ENCODE results near the gene CAVIN4. TPM values are rescaled to one million over a fixed set of nuclear protein-coding genes. Genes with fewer than 3 reads are reported as not detected.

The CAVIN4 gene
- total and polyA plus RNA-seq, 2 of the 13 experiments (the other 11 are each of a cell fraction or from before 2014, with no cell fraction given): 0.54 to 1.00 TPM

- no peak for ATAC-seq
- Histone ChIP-seq H3K79me2 (ENCODE audit: insufficient read depth, low read length) (no peaks in the 10 kb centered on the region), H3K9ac (ENCODE audit: insufficient read depth, low read depth, low read length) (no peak overlapping the region), H3K9me3 (ENCODE audit: low read length) (no peaks in the 10 kb centered on the region), H3K36me3 (replicated peaks in 1 of 2; ENCODE audit: control insufficient read depth in 1 of 2, insufficient read depth in 2 of 2, low read length in 2 of 2) (no peaks in the 10 kb centered on the region), H2AFZ (ENCODE audit: low read length) (no peak overlapping the region), H3K27me3 (ENCODE audit: control insufficient read depth in 1 of 2, insufficient read depth in 2 of 2, low read length in 2 of 2) (no peaks in the 10 kb centered on the region; a peak in 1 of 5 replicates), H4K20me1 (ENCODE audit: insufficient read depth, low read length) (no peaks in the 10 kb centered on the region), H3K4me3 (replicated peaks in 1 of 3; ENCODE audit: insufficient read depth in 1 of 3, low read depth in 2 of 3, low read length in 3 of 3) (no peak overlapping the region), H3K4me1 (ENCODE audit: insufficient read depth, low read length) (peaks cover 15% of the 10 kb centered on the region), H3K27ac (ENCODE audit: extremely low read length, insufficient read depth, low read length) (no peak overlapping the region), H3K4me2 (ENCODE audit: low read depth, low read length) (no peak overlapping the region)
- no peak for DNase-seq (ENCODE audit: low spot score)
- intact Hi-C loops (cut with micrococcal nuclease; ENCODE audit: unreplicated experiment): no loop called here
- CTCF ChIA-PET (ENCODE audit: low intra/inter-chr PET ratio, low total read pairs): no interaction called here
- WGBS (ENCODE audit: low lambda C conversion rate): 56% methylated on average over 4 of the region's 4 CpGs
- no TSS peak for BruUV-seq (replicated peaks)
- POLR2A ChIA-PET: no interaction called here
- in situ Hi-C loops (cut with HindIII; ENCODE audit: extremely low pct_ligation_motif_present, low pct_unique_long_range_greater_than_20kb): no loop called here
- no peak for FAIRE-seq
- TF ChIP-seq ZNF513 (CRISPR knock-in tag; conservative IDR thresholded peaks at IDR 0.05) (no peak), MXD3 (CRISPR knock-in tag; IDR thresholded peaks at IDR 0.05) (no peak), HNF1B (CRISPR knock-in tag; IDR thresholded peaks at IDR 0.05) (no peak), ESRRA (CRISPR knock-in tag; IDR thresholded peaks at IDR 0.05; ENCODE audit: low read depth) (no peak), SATB2 (CRISPR knock-in tag; IDR thresholded peaks at IDR 0.05) (no peak), MEF2D (CRISPR knock-in tag; IDR thresholded peaks at IDR 0.05) (no peak), NFATC3 (CRISPR knock-in tag; IDR thresholded peaks at IDR 0.05) (no peak), ZNF10 (CRISPR knock-in tag; IDR thresholded peaks at IDR 0.05; ENCODE audit: borderline replicate concordance, low read depth) (no peak), NONO (IDR thresholded peaks at IDR 0.05) (no peak), NONO (CRISPR knock-in tag; conservative IDR thresholded peaks at IDR 0.05) (no peak), MAX (IDR thresholded peaks at IDR 0.05) (no peak), AKNA (CRISPR knock-in tag; IDR thresholded peaks at IDR 0.05; ENCODE audit: borderline replicate concordance) (no peak), MNT (IDR thresholded peaks at IDR 0.05) (no peak), SP140L (CRISPR knock-in tag; IDR thresholded peaks at IDR 0.05; ENCODE audit: borderline replicate concordance) (no peak), ZNF781 (CRISPR knock-in tag; IDR thresholded peaks at IDR 0.05; ENCODE audit: borderline replicate concordance, not compliant biosample characterization) (no peak), STAG1 (CRISPR knock-in tag; IDR thresholded peaks at IDR 0.05) (no peak)
Measured at GRCh38 chr9:100534401-100534800, 43.5 kb upstream of the CAVIN4 start.

Measured in HepG2 (cell line).